ENCODE results near the gene SPSB2.

SPSB2 gene

DNA sequence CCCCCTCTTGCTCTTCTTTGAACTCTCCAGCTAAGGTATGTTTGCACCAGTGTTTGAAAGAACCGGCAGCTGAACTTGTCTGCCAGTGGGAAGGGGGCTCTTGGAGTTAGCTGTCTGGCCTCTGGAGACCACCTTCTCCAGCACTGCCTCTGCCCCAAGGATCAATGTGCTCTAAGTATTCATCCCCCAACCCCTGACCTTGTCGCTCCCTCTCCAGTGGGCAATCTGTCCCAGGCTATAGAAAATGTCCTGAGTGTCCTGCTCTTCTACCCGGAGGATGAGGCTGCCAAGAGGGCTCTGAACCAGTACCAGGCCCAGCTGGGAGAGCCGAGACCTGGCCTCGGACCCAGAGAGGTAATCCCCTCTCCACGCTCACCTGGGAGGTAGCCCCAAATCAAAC, 42.1 kb downstream of the SPSB2 start:
- no peak for DNase-seq (ENCODE audit: low spot score)

- no peak for DNase-seq (ENCODE audit: low spot score)
Observed at GRCh38 chr12:6830286-6830890, 42.7 kb downstream of the SPSB2 start.

- DNase-seq (ENCODE audit: low spot score) = peak; percentile 71
Observed at GRCh38 chr12:6829536-6830220, 43.4 kb downstream of the SPSB2 start.

GRCh38 chr12:6828781-6829535, 44.1 kb downstream of the SPSB2 start:
- peak; percentile 74 for DNase-seq (ENCODE audit: low spot score)

GRCh38 chr12:6827982-6828780, 44.9 kb downstream of the SPSB2 start, which contains the start of gene P3H3:
Gene P3H3 (plus strand): TSS chr12:6828407. CDS start chr12:6828441, 34 bp downstream.
- DNase-seq (ENCODE audit: low spot score) = peak; percentile 77

DNA sequence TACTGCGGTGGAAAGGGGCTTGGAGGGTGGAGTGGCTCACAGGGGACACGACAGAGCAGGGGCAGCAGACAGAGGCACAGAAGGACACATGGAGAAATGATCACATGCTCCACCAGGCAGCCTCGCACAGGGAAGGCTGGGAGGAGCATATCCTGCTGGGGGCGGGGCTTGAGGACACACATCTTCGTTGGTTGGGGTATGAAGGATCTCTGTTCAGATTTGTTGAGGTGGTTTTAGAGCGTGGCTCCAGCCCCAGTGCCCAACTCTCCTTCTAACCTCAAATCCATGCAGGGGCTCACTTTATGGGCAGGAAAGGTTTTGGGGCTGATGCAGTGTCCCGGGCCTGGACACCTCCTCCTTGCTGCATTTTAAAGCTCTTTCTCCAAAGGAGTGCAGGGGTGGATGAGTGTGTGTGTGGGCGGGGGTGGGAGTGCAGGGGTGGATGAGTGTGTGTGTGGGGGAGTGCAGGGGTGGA, 45.6 kb downstream of the SPSB2 start:
- peak; percentile 91 for DNase-seq (ENCODE audit: low spot score)

GRCh38 chr12:6826734-6827436, 46.2 kb downstream of the SPSB2 start:
- no peak for DNase-seq (ENCODE audit: low spot score)

GRCh38 chr12:6826125-6826733, 46.9 kb downstream of the SPSB2 start:
- DNase-seq (ENCODE audit: low spot score) = no peak

GRCh38 chr12:6825398-6826124, 47.5 kb downstream of the SPSB2 start:
- DNase-seq (ENCODE audit: low spot score) = peak; percentile 94

DNA sequence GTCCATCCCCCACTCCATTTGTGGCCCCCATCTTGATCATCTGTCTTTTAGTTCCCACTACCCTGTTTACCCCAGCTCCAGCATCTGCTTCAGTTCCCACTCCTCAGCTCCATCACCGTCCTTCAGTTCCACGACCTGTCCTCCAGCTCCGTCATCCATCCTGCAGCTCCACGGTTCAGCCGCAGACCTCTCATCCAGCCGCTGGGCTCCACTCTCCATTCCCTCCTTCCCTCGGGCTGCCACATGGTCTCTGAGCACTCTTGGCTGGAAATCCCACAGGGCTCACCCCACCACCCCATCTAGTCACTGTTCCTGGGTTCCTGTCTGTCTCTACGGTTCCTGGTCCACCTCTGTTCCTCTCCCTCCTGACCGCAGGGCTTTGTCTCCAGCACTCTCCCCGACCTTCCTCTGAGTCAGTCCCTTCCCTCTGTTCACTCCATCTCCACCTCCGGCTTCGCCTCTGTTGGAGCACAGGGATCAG, 48.2 kb downstream of the SPSB2 start:
- peak; percentile 55 for DNase-seq (ENCODE audit: low spot score)

GRCh38 chr12:6824085-6824775, 48.9 kb downstream of the SPSB2 start:
- no peak for DNase-seq (ENCODE audit: low spot score)

DNA sequence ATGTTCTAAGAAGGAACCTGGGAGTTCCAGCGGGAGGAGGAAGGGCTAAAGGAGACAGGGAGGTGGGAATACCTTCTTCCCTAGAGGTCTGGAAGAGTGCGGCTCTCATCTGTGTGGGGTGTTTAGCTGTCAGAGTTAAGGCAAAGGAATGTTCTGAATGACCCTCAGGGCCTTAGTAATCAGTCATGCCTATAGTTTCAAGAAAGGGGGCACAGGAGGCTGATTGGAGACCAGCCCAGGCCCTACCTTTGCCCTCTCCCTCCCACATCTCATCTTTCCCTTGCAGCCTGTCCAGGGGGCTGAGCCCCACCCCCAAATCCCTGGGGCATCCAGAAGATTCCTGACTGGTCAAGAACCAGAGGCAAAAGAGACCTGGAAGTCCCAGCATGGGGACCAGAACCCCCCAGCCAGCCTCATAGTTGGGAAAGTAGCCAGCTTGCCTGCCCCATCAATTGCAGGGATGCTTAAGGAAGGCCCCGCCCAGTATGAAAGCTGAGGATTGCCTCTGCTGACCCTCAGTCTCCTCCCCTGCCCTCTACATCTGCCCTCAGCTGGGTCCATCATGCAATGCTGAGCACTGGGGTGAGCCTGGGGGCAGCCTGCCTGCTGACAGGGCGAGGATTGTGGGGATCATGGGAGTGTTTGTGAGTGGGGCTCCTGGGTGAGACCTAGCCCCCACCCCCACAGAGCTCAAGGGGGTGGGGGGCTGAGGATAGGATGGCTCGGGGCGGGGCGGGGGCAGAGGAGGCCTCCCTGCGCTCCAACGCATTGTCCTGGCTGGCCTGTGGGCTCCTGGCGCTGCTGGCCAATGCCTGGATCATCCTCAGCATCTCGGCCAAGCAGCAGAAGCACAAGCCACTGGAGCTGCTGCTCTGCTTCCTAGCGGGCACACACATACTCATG, 49.7 kb downstream of the SPSB2 start:
- DNase-seq (ENCODE audit: low spot score) = no peak

- DNase-seq (ENCODE audit: low spot score) = no peak
Observed at GRCh38 chr12:6822426-6823135, 50.5 kb downstream of the SPSB2 start.

DNA sequence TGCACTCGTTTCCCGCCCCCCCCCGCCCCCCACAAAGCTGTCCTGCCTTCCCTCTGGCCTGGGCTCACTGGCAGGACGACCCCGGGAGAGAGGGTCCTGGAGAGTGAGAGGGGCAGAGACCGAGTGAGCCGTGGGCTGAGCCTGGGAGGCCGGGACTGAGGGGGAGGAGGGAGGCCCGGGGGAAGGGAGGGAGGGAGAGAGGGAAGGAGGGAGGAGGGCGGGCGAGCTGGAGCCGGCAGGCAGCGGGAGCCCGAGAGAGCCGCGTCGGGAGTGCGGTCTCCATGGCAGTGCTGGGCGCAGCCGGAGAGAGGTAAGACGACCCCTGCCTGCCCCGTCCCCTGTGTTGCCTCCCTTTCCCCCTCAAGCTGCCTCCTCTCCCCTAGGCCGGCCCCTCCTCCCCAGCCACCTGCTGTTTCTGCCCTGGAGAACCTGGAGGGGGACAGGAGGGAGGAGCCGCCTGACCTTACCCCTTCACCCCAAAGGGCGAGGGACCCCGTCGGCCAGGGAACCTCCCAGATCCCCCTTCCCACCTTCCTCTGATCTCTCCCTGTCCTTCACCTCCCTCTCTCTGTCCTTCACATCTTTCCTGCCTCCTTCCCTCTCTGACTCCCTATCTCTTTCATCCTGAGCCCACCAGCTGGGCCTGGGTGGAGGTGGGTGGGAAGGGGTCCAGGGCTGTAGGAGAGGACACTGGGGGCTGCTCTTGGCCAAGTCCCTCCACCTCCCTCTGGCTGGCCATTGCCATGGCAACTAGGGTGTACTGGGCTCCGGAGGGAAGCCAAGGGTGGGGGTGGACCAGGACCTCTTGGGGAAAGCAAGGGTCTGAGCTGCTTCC, 51.3 kb downstream of the SPSB2 start, which contains the start of gene GPR162:
Gene GPR162, plus strand, starts transcription at position 231 of the 835 bp plus-strand sequence. CDS start 2,078 bp downstream, outside the sequence.
- DNase-seq (ENCODE audit: low spot score) = peak; percentile 80
